UCSD-AML1 (cell line): ENCODE results near the gene GRIPAP1.

ENCODE experiments used
- DNase-seq: peaks from one replicate; lab custom pipeline; 2025; ENCODE audit not compliant: unreplicated experiment; lab: John Stamatoyannopoulos, UW

The GRIPAP1 gene

GRCh38 chrX:48958635-48959094, 43.4 kb downstream of the GRIPAP1 start:
- no peak for DNase-seq

GRCh38 chrX:48957827-48958634, 44.0 kb downstream of the GRIPAP1 start:
- DNase-seq = peak; percentile 92

GRCh38 chrX:48957477-48957826, 44.6 kb downstream of the GRIPAP1 start, which contains the start of gene OTUD5:
Gene OTUD5 (minus strand): TSS chrX:48957607. CDS start chrX:48957570, 37 bp downstream.
- DNase-seq = peak; percentile 74

- no peak for DNase-seq
Observed at GRCh38 chrX:48956728-48957414, 45.2 kb downstream of the GRIPAP1 start.

- DNase-seq = no peak
Observed at GRCh38 chrX:48948589-48948988, 53.5 kb downstream of the GRIPAP1 start.

- peak; percentile 53 for DNase-seq
Observed at GRCh38 chrX:48945517-48946348, 56.3 kb downstream of the GRIPAP1 start.

- no peak for DNase-seq
Observed at GRCh38 chrX:48942895-48943294, 59.2 kb downstream of the GRIPAP1 start.

GRCh38 chrX:48940404-48940955, 61.6 kb downstream of the GRIPAP1 start:
- DNase-seq = peak; percentile 37

- DNase-seq = no peak
Observed at GRCh38 chrX:48939524-48940228, 62.4 kb downstream of the GRIPAP1 start.

GRCh38 chrX:48938721-48939425, 63.2 kb downstream of the GRIPAP1 start:
- no peak for DNase-seq

GRCh38 chrX:48937054-48937907, 64.8 kb downstream of the GRIPAP1 start:
- DNase-seq = peak; percentile 91

- DNase-seq = no peak
Observed at GRCh38 chrX:48936429-48937053, 65.5 kb downstream of the GRIPAP1 start.

GRCh38 chrX:48935301-48935670, 66.8 kb downstream of the GRIPAP1 start:
- no peak for DNase-seq

GRCh38 chrX:48934581-48935300, 67.3 kb downstream of the GRIPAP1 start:
- no peak for DNase-seq

GRCh38 chrX:48933757-48934156, 68.3 kb downstream of the GRIPAP1 start:
- no peak for DNase-seq

- DNase-seq = no peak
Observed at GRCh38 chrX:48927736-48928382, 74.2 kb downstream of the GRIPAP1 start.

- no peak for DNase-seq
Observed at GRCh38 chrX:48927123-48927522, 74.9 kb downstream of the GRIPAP1 start.
